GM12878 (cell line): Measurements from ENCODE around the gene LBH. TPM values are rescaled to one million over a fixed set of nuclear protein-coding genes. Genes with fewer than 3 reads are reported as not detected.

Experiments
- CHD2 ChIP-seq: IDR thresholded peaks from 2 replicates; pipeline ENCODE4 v1.6.1; 2011; ENCODE audit warnings: low read depth, low read length, improper control_type of control experiment, borderline replicate concordance
- CREM ChIP-seq: IDR thresholded peaks from 2 replicates; pipeline ENCODE4 v1.6.1; 2014; ENCODE audit warnings: antibody characterized with exemption, low read depth
- DPF2 ChIP-seq: fragments of 450-650 bp; IDR thresholded peaks from 2 replicates; pipeline ENCODE4 v1.6.1; 2017; ENCODE audit warnings: mild to moderate bottlenecking
- EED ChIP-seq: sonication (generic); IDR thresholded peaks from 2 replicates; pipeline ENCODE4 v1.6.1; 2016; ENCODE audit warnings: antibody characterized with exemption, low read depth
- FOS ChIP-seq: IDR thresholded peaks from 3 replicates; pipeline ENCODE4 v1.6.1; 2011; ENCODE audit warnings: borderline replicate concordance; ENCODE audit not compliant: insufficient read length; ENCODE audit errors: extremely low read depth
- FOXM1 ChIP-seq: IDR thresholded peaks from 2 replicates; pipeline ENCODE4 v1.6.1; 2012; ENCODE audit warnings: low read depth, mild to moderate bottlenecking, inconsistent platforms, low read length, moderate library complexity
- HDAC6 ChIP-seq: fragments of 200-600 bp; sonication (generic); IDR thresholded peaks from one replicate; pipeline ENCODE4 v1.8.0; 2017; ENCODE audit warnings: antibody characterized with exemption; ENCODE audit not compliant: unreplicated experiment
- IKZF1 ChIP-seq: fragments of 450-650 bp; conservative IDR thresholded peaks from 2 replicates; pipeline ENCODE4 v1.6.1; 2017; ENCODE audit warnings: antibody characterized with exemption, mild to moderate bottlenecking
- IRF4 ChIP-seq: IDR thresholded peaks from 2 replicates; pipeline ENCODE4 v1.6.1; 2011; ENCODE audit warnings: low read depth, low read length
- JUNB ChIP-seq: IDR thresholded peaks from 2 replicates; pipeline ENCODE4 v1.6.1; 2016; ENCODE audit warnings: antibody characterized with exemption, mild to moderate bottlenecking
- JUND ChIP-seq: IDR thresholded peaks from 2 replicates; pipeline ENCODE4 v1.6.1; 2012; ENCODE audit warnings: low read depth, mild to moderate bottlenecking, low read length, improper control_type of control experiment, moderate library complexity
- KDM1A ChIP-seq: fragments of 200-600 bp; sonication (generic); IDR thresholded peaks from 2 replicates; pipeline ENCODE4 v1.6.1; 2016; ENCODE audit warnings: borderline replicate concordance
- MYC ChIP-seq: IDR thresholded peaks from 2 replicates; pipeline ENCODE4 v1.6.1; 2011; ENCODE audit warnings: mild to moderate bottlenecking, low read length, moderate library complexity, inconsistent platforms; ENCODE audit not compliant: insufficient read depth, insufficient replicate concordance, insufficient read length, severe bottlenecking
- NBN ChIP-seq: fragments of 450-650 bp; IDR thresholded peaks from 2 replicates; pipeline ENCODE4 v1.6.1; 2016
- POLR2A ChIP-seq: IDR thresholded peaks from 2 replicates; pipeline ENCODE4 v1.6.1; 2011; ENCODE audit warnings: low read depth, mild to moderate bottlenecking, low read length
- POU2F2 ChIP-seq: IDR thresholded peaks from 3 replicates; pipeline ENCODE4 v1.6.1; 2011; ENCODE audit warnings: low read depth, mild to moderate bottlenecking, low read length, borderline replicate concordance
- RAD51 ChIP-seq: fragments of 450-650 bp; IDR thresholded peaks from 2 replicates; pipeline ENCODE4 v1.6.1; 2016; ENCODE audit warnings: moderate library complexity, mild to moderate bottlenecking, inconsistent platforms
- RCOR1 ChIP-seq: conservative IDR thresholded peaks from 2 replicates; pipeline ENCODE4 v1.6.1; 2012; ENCODE audit warnings: low read depth, low read length, improper control_type of control experiment
- SMAD1 ChIP-seq: fragments of 450-650 bp; IDR thresholded peaks from 2 replicates; pipeline ENCODE4 v1.6.1; 2018; ENCODE audit warnings: mild to moderate bottlenecking, low read depth; ENCODE audit not compliant: partially characterized antibody
- SPI1 ChIP-seq: IDR thresholded peaks from 2 replicates; pipeline ENCODE4 v1.6.1; 2011; ENCODE audit warnings: low read depth, mild to moderate bottlenecking, low read length, moderate library complexity, borderline replicate concordance; ENCODE audit not compliant: insufficient read depth
- SUPT20H ChIP-seq: IDR thresholded peaks from 2 replicates; pipeline ENCODE4 v1.6.1; 2011; ENCODE audit warnings: low read depth, mild to moderate bottlenecking, low read length, moderate library complexity, borderline replicate concordance; ENCODE audit not compliant: control insufficient read depth
- SUZ12 ChIP-seq: fragments of 200-600 bp; sonication (generic); IDR thresholded peaks from one replicate; pipeline ENCODE4 v1.6.1; 2018; ENCODE audit warnings: antibody characterized with exemption, mild to moderate bottlenecking; ENCODE audit not compliant: unreplicated experiment
- TBL1XR1 ChIP-seq: IDR thresholded peaks from 2 replicates; pipeline ENCODE4 v1.6.1; 2012; ENCODE audit warnings: low read depth, low read length, improper control_type of control experiment
- YBX1 ChIP-seq: fragments of 450-650 bp; IDR thresholded peaks from 2 replicates; pipeline ENCODE4 v1.6.1; 2016; ENCODE audit warnings: antibody characterized with exemption
- ZBED1 ChIP-seq: IDR thresholded peaks from 2 replicates; pipeline ENCODE4 v1.6.1; 2016; ENCODE audit warnings: borderline replicate concordance
- ZNF687 ChIP-seq: fragments of 450-650 bp; IDR thresholded peaks from 2 replicates; pipeline ENCODE4 v1.6.1; 2017; ENCODE audit warnings: mild to moderate bottlenecking, moderate library complexity
- polyA plus RNA-seq, 11 experiments: library from polyadenylated mRNA; depleted of rRNA in 4 of 11; unstranded in 6 of 11; stranded (reverse) in 5 of 11; fragments of >200 nt; fragmentation: Nextera tagmentation in 4 of 11; fragmentation: Illumina TruSeq in 1 of 11; extraction: Ambion mirVana in 4 of 11; extraction: Trizol in 1 of 11; gene quantifications; 1 replicate in 1 of 11; 2 replicates in 10 of 11; pipeline versions ENCODE4 v1.2.1 to v1.2.3, GENCODE V29; 2011 to 2016; ENCODE audit warnings: inconsistent platforms in 2 of 11, missing spikeins in 2 of 11, low read depth in 1 of 11
- total RNA-seq, 4 experiments: library from RNA; depleted of rRNA in 3 of 4; stranded (reverse); fragments of >200 nt in 3 of 4; fragmentation: Illumina TruSeq in 1 of 4; extraction: Trizol in 1 of 4; gene quantifications; 2 replicates each; pipeline versions ENCODE4 v1.2.1 to v1.2.3, GENCODE V29; 2013 to 2021
- TF ChIP-seq, protein P1 (sequence below): IDR thresholded peaks from 2 replicates; pipeline ENCODE4 v1.6.1; 2011; ENCODE audit warnings: borderline replicate concordance, low read depth, mild to moderate bottlenecking, moderate library complexity, mixed read lengths, low read length; ENCODE audit not compliant: insufficient read depth; ENCODE audit errors: extremely low read length
- TF ChIP-seq, protein P2 (sequence below): IDR thresholded peaks from 2 replicates; pipeline ENCODE4 v1.6.1; 2012; ENCODE audit warnings: low read depth, low read length, improper control_type of control experiment

The LBH gene
- total and polyA plus RNA-seq, 10 of the 15 experiments (the other 5 are each of a cell fraction or from before 2014, with no cell fraction given), result 9.3 to 133 (median 34.1) TPM

GRCh38 chr2:30217644-30218337, 13.5 kb upstream of the LBH start (continued):
- TF ChIP-seq IKZF1, result peak; percentile 75
- TF ChIP-seq DPF2, result peak; percentile 24; the same call in 1 of the 2 replicates
- TF ChIP-seq ZNF687, result no peak
- no peak for TF ChIP-seq FOXM1
- TF ChIP-seq RAD51, result no peak
- TF ChIP-seq, protein P1, sequence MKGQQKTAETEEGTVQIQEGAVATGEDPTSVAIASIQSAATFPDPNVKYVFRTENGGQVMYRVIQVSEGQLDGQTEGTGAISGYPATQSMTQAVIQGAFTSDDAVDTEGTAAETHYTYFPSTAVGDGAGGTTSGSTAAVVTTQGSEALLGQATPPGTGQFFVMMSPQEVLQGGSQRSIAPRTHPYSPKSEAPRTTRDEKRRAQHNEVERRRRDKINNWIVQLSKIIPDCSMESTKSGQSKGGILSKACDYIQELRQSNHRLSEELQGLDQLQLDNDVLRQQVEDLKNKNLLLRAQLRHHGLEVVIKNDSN, result no peak
- no peak for TF ChIP-seq HDAC6
- TF ChIP-seq MYC, result no peak
- TF ChIP-seq, protein P2, sequence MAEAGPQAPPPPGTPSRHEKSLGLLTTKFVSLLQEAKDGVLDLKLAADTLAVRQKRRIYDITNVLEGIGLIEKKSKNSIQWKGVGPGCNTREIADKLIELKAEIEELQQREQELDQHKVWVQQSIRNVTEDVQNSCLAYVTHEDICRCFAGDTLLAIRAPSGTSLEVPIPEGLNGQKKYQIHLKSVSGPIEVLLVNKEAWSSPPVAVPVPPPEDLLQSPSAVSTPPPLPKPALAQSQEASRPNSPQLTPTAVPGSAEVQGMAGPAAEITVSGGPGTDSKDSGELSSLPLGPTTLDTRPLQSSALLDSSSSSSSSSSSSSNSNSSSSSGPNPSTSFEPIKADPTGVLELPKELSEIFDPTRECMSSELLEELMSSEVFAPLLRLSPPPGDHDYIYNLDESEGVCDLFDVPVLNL, result no peak
- no peak for TF ChIP-seq JUNB
- no peak for TF ChIP-seq POU2F2
- TF ChIP-seq CHD2, result peak; percentile 87
- no peak for TF ChIP-seq IRF4
- TF ChIP-seq SUPT20H, result no peak
- no peak for TF ChIP-seq CREM
- TF ChIP-seq EED, result no peak
- TF ChIP-seq ZBED1, result no peak
- no peak for TF ChIP-seq SUZ12
- no peak for TF ChIP-seq JUND
- peak; percentile 56; the same call in 1 of the 2 replicates for TF ChIP-seq SPI1
- no peak for TF ChIP-seq KDM1A
- TF ChIP-seq NBN, result peak; percentile 47; the same call in 1 of the 2 replicates
- TF ChIP-seq RCOR1, result no peak
- TF ChIP-seq FOS, result no peak
- TF ChIP-seq TBL1XR1, result no peak
- TF ChIP-seq YBX1, result peak; percentile 98
- TF ChIP-seq SMAD1, result no peak
- TF ChIP-seq POLR2A, result no peak
